Ascending aorta (tissue), 2 donors: ENCODE measurements around the gene BEST3. TPM values are rescaled to one million over a fixed set of nuclear protein-coding genes. Genes with fewer than 3 reads are reported as not detected.
"Not testable (repeated sequence)": the region's sequence is repeated elsewhere in the genome, so short reads cannot be mapped to it uniquely, and the experiment has no call there.

Experiments
- DNase-seq, 2 donors: peaks; one replicate each; pipeline ENCODE4 v3.0.0-alpha.2; 2019; ENCODE audit warnings: low spot score in 2 of 2
- H3K27ac ChIP-seq, 2 donors: fragments of 200-600 bp; sonication (generic); one replicate each; pipeline ENCODE4 v1.5.1; 2016 to 2017; ENCODE audit warnings: mild to moderate bottlenecking in 1 of 2
- H3K27me3 ChIP-seq: fragments of 200-600 bp; sonication (generic); one replicate; pipeline ENCODE4 v1.5.1; 2017
- H3K36me3 ChIP-seq, 2 donors: fragments of 200-600 bp; sonication (generic); one replicate each; pipeline ENCODE4 v1.5.1; 2016
- H3K4me1 ChIP-seq, 2 donors: fragments of 200-600 bp; sonication (generic); one replicate each; pipeline ENCODE4 v1.5.1; 2016 to 2017; ENCODE audit warnings: mild to moderate bottlenecking in 1 of 2
- H3K4me3 ChIP-seq, 2 donors: fragments of 200-600 bp; sonication (generic); one replicate each; pipeline ENCODE4 v1.5.1; 2016 to 2017; ENCODE audit warnings: mild to moderate bottlenecking in 1 of 2
- H3K9me3 ChIP-seq, 2 donors: fragments of 200-600 bp; sonication (generic); one replicate each; pipeline ENCODE4 v1.5.1; 2016
- intact Hi-C: fragments of 100-400 bp; cut with DNase I; formaldehyde crosslinking; loops from one replicate; pipeline ENCODE4 v1.15.1; 2023
- total RNA-seq: library from RNA; depleted of rRNA; stranded (reverse); fragments of >200 nt; gene quantifications from one replicate; pipeline ENCODE4 v1.1.0, GENCODE V29; 2016
- TF ChIP-seq, protein P1 (sequence below), 3 experiments: fragments of 200-600 bp in 2 of 3; fragments of 450-650 bp in 1 of 3; sonication (generic) in 2 of 3; IDR thresholded peaks; one replicate each; pipeline ENCODE4 v1.5.1; 2016 to 2019; ENCODE audit warnings: antibody characterized with exemption in 3 of 3, mild to moderate bottlenecking in 1 of 3, moderate library complexity in 1 of 3

BEST3 gene
- total RNA-seq, 1 donor from 2014 or later = not detected

DNA sequence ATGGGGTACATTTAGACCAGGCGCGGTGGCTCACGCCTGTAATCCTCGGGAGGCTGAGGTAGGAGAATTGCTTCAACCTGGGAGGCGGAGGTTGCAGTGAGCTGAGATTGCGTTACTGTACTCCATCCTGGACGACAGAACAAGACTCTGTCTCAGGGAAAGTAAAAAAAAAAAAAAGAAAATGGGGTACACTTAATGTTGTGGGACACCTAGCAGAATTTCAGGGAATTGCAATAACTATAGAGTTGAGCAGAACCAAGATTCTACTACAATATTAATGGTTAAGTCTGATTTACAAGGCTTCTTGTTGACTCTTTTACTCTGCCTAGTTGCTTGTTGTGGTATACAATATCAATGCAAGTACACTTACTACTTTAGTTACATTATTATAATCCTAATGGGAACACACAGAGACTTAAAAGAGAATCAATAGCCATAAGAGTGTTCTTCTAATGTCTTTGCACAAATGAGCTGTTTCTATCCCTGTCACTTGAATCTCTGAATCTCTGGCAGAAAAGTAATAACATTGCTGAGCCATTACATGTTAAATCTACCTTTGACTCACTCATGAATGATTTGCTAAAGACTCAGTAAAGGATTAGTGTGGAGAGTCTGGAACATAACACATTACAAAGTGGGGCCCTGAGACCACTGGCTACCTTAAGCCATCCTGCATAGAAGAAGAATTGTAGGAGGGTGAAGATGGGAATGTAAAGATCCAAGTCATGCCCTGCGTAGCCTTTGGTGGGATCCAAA, 22.7 kb downstream of the BEST3 start:
- intact Hi-C loops = no loop called here
- Histone ChIP-seq H3K9me3 (no peaks in the 10 kb centered on the region), H3K4me3 (no peak overlapping the region), H3K27me3 (no peaks in the 10 kb centered on the region), H3K27ac (no peak overlapping the region), H3K4me1 (no peaks in the 10 kb centered on the region), H3K36me3 (no peaks in the 10 kb centered on the region)
- TF ChIP-seq, protein P1, sequence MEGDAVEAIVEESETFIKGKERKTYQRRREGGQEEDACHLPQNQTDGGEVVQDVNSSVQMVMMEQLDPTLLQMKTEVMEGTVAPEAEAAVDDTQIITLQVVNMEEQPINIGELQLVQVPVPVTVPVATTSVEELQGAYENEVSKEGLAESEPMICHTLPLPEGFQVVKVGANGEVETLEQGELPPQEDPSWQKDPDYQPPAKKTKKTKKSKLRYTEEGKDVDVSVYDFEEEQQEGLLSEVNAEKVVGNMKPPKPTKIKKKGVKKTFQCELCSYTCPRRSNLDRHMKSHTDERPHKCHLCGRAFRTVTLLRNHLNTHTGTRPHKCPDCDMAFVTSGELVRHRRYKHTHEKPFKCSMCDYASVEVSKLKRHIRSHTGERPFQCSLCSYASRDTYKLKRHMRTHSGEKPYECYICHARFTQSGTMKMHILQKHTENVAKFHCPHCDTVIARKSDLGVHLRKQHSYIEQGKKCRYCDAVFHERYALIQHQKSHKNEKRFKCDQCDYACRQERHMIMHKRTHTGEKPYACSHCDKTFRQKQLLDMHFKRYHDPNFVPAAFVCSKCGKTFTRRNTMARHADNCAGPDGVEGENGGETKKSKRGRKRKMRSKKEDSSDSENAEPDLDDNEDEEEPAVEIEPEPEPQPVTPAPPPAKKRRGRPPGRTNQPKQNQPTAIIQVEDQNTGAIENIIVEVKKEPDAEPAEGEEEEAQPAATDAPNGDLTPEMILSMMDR (IDR thresholded peaks at IDR 0.05) = no peak
- DNase-seq = no peak

DNA sequence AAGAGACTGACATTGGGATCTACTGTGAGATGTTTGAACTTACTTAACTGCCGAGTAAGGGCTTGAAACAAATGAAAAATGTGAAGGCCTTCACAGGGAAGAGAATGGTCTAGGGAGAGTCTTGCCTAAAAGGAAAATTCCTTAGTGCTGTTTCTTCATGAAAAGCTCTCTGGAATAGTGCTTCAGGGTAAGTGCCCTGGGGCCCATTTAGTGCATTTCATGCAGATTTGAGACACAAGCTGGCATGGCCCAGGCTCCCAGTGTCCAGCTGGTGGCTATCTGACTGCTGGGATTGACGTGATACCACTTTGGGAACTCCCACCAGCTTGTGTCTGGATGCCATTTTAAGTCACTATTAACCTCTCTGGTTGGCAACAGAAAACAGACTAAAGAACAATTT, 26.9 kb downstream of the BEST3 start:
- no peak for DNase-seq
- H3K27me3 ChIP-seq = no peaks in the 10 kb centered on the region
- intact Hi-C loops = no loop called here
- H3K9me3 ChIP-seq = no peaks in the 10 kb centered on the region
- no peaks in the 10 kb centered on the region for H3K36me3 ChIP-seq
- TF ChIP-seq, protein P1 (IDR thresholded peaks at IDR 0.05) = no peak
- H3K4me3 ChIP-seq = no peak overlapping the region
- no peaks in the 10 kb centered on the region for H3K4me1 ChIP-seq
- no peak overlapping the region for H3K27ac ChIP-seq

DNA sequence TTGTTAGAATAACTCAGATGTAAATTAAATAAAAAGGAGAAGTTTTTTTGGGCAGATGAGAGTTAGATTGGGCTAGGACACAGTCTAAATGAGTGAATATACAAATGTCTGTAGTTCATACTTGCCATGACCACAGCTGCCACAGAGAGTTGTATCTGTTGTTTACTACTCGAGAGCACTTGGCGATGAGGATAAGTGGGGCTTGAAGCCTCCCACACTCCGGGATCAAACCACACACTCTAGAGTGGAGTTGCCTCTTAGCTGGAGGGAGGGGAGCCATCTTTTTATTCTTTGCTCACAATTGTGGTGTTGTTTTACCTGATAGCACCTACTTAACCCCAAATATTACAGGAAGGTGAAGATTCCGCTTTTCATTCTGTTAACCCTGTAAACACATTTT, 27.5 kb downstream of the BEST3 start:
- Histone ChIP-seq H3K27me3 (no peaks in the 10 kb centered on the region), H3K9me3 (no peaks in the 10 kb centered on the region), H3K36me3 (no peaks in the 10 kb centered on the region), H3K4me1 (no peaks in the 10 kb centered on the region), H3K4me3 (no peak overlapping the region), H3K27ac (no peak overlapping the region)
- intact Hi-C loops = no loop called here
- TF ChIP-seq, protein P1 (IDR thresholded peaks at IDR 0.05) = no peak
- no peak for DNase-seq

DNA sequence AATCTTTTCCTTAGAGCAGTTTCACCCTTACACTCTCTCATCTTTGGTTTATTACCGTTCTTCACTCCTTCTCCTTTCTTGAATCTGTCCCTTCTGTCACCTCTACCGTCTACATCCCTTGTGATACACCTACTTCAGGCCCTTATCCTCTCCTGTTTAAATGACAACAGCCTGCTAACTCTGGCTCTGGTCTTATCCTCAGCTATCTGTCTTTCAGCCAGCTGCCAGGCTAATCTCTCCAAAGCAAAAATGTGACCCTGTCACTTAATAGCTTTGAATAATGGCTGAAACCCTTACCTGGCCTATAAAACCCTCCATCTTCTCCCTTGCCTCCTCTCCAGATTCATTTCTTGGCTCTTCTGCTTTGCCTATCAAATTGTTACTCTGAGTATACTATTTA, 32.3 kb downstream of the BEST3 start:
- Histone ChIP-seq H3K4me1 (no peaks in the 10 kb centered on the region), H3K27ac (no peak overlapping the region), H3K27me3 (no peaks in the 10 kb centered on the region), H3K4me3 (no peak overlapping the region), H3K36me3 (no peaks in the 10 kb centered on the region), H3K9me3 (no peaks in the 10 kb centered on the region)
- intact Hi-C loops = no loop called here
- TF ChIP-seq, protein P1 (IDR thresholded peaks at IDR 0.05) = no peak
- no peak for DNase-seq

DNA sequence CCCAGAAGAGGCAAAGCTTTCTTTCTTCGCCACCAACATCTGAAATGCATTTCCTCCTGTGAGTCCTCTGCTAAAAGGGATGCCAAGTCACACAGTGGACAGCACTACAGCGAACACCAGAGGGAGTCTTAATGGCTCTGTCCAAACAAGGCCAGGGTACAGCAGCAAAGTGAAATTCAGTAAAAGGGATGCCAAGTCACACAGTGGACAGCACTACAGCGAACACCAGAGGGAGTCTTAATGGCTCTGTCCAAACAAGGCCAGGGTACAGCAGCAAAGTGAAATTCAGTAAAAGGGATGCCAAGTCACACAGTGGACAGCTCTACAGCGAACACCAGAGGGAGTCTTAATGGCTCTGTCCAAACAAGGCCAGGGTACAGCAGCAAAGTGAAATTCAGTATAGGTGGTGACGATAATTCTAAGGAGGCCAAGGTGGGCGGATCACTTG, 34.1 kb downstream of the BEST3 start:
- H3K4me1 ChIP-seq, H3K4me3 ChIP-seq, H3K27ac ChIP-seq, DNase-seq, H3K36me3 ChIP-seq, intact Hi-C loops, H3K9me3 ChIP-seq, H3K27me3 ChIP-seq: not testable (repeated sequence)
- TF ChIP-seq, protein P1 (IDR thresholded peaks at IDR 0.05) = peak in 2 of 3 experiments; percentile 1 to 26
